Gastroesophageal sphincter (tissue), 4 donors: Measurements from ENCODE around the gene TOX2. TPM values are rescaled to one million over a fixed set of nuclear protein-coding genes. Genes with fewer than 3 reads are reported as not detected.

Source experiments
- ATAC-seq: fragments of 150-250 bp; one replicate; pipeline ENCODE4 v1.9.1; 2016; ENCODE audit warnings: mild to moderate bottlenecking, moderate library complexity
- H3K27ac ChIP-seq, 4 donors: fragments of 200-600 bp; sonication (generic) in 3 of 4; 1 replicate in 3 of 4; 2 replicates in 1 of 4; pipeline ENCODE4 v1.5.1; 2016 to 2019
- H3K27me3 ChIP-seq: fragments of 200-600 bp; sonication (generic); one replicate; pipeline ENCODE4 v1.5.1; 2019
- H3K36me3 ChIP-seq, 2 donors: fragments of 200-600 bp; sonication (generic); one replicate each; pipeline ENCODE4 v1.5.1; 2019; ENCODE audit warnings: control low read depth in 1 of 2
- H3K4me1 ChIP-seq, 3 donors: fragments of 200-600 bp; sonication (generic); 1 replicate in 2 of 3; 2 replicates in 1 of 3; pipeline ENCODE4 v1.5.1; 2016 to 2019; ENCODE audit warnings: control low read depth in 2 of 3
- H3K4me3 ChIP-seq, 2 donors: fragments of 200-600 bp; sonication (generic); one replicate each; pipeline ENCODE4 v1.5.1; 2019; ENCODE audit warnings: mild to moderate bottlenecking in 1 of 2, moderate library complexity in 1 of 2
- H3K9me3 ChIP-seq, 3 donors: fragments of 200-600 bp; sonication (generic); one replicate each; pipeline ENCODE4 v1.5.1; 2017 to 2019; ENCODE audit warnings: control low read depth in 2 of 3
- CTCF ChIP-seq, 4 experiments: fragments of 200-600 bp in 2 of 4; fragments of 450-650 bp in 2 of 4; sonication (generic) in 1 of 4; IDR thresholded peaks; one replicate each; pipeline ENCODE4 v1.5.1; 2017 to 2019; ENCODE audit warnings: antibody characterized with exemption in 4 of 4, mild to moderate bottlenecking in 2 of 4, moderate library complexity in 2 of 4
- EP300 ChIP-seq: sonication (generic); formaldehyde crosslinking; IDR thresholded peaks from one replicate; pipeline ENCODE4 v1.6.1; 2017; ENCODE audit warnings: antibody characterized with exemption, mild to moderate bottlenecking
- POLR2A ChIP-seq, 2 donors: fragments of 450-650 bp; IDR thresholded peaks; one replicate each; pipeline ENCODE4 v1.6.1; 2017; ENCODE audit warnings: antibody characterized with exemption in 2 of 2, mild to moderate bottlenecking in 2 of 2, moderate library complexity in 1 of 2
- POLR2AphosphoS5 ChIP-seq: sonication (generic); formaldehyde crosslinking; IDR thresholded peaks from one replicate; pipeline ENCODE4 v1.6.1; 2017; ENCODE audit warnings: antibody characterized with exemption
- WGBS, 2 donors: methylation state at CpG; one replicate each; pipeline ENCODE4 v1.1.5; 2018; ENCODE audit warnings: low coverage in 1 of 2; 5-methylcytosine and 5-hydroxymethylcytosine counted together
- total RNA-seq, 4 donors: library from RNA; depleted of rRNA; stranded (reverse); fragments of >200 nt; gene quantifications; one replicate each; pipeline ENCODE4 v1.1.0, GENCODE V29; 2016

The TOX2 gene
- total RNA-seq, 4 donors from 2014 or later: 16.4 to 47.8 (median 40.3) TPM

- Histone ChIP-seq H3K4me1 (peaks cover 0 to 2% (median 0%) of the 10 kb centered on the region in 3 donors), H3K27ac (no peak overlapping the region), H3K9me3 (no peaks in the 10 kb centered on the region), H3K36me3 (peaks cover 0 to 52% of the 10 kb centered on the region in 2 donors), H3K4me3 (no peak overlapping the region), H3K27me3 (no peaks in the 10 kb centered on the region)
- TF ChIP-seq EP300 (no peak), POLR2A (IDR thresholded peaks at IDR 0.05) (no peak), CTCF (IDR thresholded peaks at IDR 0.05) (no peak), POLR2AphosphoS5 (no peak)
- no peak for ATAC-seq
- WGBS, 2 donors: 72 to 73% methylated on average over 15 to 19 of the region's 26 CpGs
Measured at GRCh38 chr20:44069203-44070011, 154.8 kb downstream of the TOX2 start.

GRCh38 chr20:44070139-44070900 is 155.7 kb downstream of the TOX2 start:
- ATAC-seq: no peak
- 30 to 72% methylated on average over 4 to 7 of the region's 17 CpGs for WGBS, 2 donors

DNA sequence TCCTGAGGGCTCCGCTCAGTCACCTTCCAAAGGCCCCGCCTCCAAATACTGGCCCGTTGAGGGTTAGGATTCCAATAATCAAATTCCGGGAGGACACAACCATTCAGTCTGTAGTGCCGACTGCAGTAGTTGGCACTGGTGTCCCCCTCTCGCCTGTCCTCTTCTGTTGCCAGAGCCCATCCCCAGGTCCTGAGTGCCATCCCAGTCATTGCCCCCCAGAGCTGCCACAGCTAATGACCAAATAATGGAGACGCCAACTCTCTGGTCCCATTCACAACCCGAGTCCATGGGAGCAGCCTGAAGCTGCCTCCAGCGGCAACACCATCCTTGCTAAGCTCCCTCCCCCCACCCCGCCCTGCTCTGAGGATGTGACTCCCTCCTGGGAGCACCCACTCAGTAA is 156.4 kb downstream of the TOX2 start:
- no peak for ATAC-seq
- TF ChIP-seq CTCF (IDR thresholded peaks at IDR 0.05): no peak
- H3K4me3 ChIP-seq: no peak overlapping the region
- H3K27me3 ChIP-seq: no peaks in the 10 kb centered on the region
- H3K4me1 ChIP-seq: peaks cover 0 to 7% (median 0%) of the 10 kb centered on the region in 3 donors
- H3K36me3 ChIP-seq: peaks cover 0 to 36% of the 10 kb centered on the region in 2 donors
- no peak overlapping the region for H3K27ac ChIP-seq
- 88% methylated on average over 8 of the region's 10 CpGs; no CpG with 5 or more reads in 1 of the 2 donors for WGBS, 2 donors
- H3K9me3 ChIP-seq: no peaks in the 10 kb centered on the region

More at GRCh38 chr20:44070139-44070900, 155.7 kb downstream of the TOX2 start:
- no peaks in the 10 kb centered on the region for H3K27me3 ChIP-seq
- H3K36me3 ChIP-seq: peaks cover 0 to 43% of the 10 kb centered on the region in 2 donors
- H3K4me3 ChIP-seq: no peak overlapping the region
- H3K9me3 ChIP-seq: no peaks in the 10 kb centered on the region
- H3K27ac ChIP-seq: no peak overlapping the region
- TF ChIP-seq POLR2A (IDR thresholded peaks at IDR 0.05): no peak
- no peak for TF ChIP-seq CTCF (IDR thresholded peaks at IDR 0.05)
- no peak for TF ChIP-seq POLR2AphosphoS5
- TF ChIP-seq EP300: no peak
- peaks cover 0 to 7% (median 0%) of the 10 kb centered on the region in 3 donors for H3K4me1 ChIP-seq

DNA sequence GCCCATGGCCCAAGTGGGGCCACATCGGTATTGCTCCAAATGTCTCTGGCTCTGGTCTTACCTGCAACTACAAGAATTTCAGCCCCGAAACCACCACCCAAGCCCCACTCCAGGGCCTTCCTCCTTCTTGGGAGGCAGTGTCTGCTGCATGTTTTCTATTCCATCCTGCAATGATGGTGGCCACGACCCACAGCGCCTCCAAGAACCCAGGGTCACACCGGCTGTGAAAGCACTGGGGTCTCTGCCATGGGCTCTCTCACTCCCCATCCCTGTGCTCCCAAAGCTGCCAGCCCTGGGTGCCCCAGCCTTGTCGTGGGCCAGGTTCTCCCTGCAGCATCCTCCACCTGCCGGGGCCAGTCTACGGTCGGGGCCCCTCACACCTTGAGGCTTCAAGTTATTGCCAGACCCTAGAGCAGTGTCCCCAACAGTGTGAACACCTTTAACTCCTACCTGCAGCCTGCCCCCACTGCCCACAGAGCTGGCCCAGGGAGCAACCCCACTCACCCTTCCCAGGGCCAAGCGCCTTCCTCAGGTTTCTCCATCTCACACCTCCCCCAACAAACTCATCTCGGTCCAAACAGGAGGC is 157.0 kb downstream of the TOX2 start:
- Histone ChIP-seq H3K27ac (no peak overlapping the region), H3K4me1 (peaks cover 0 to 7% (median 0%) of the 10 kb centered on the region in 3 donors), H3K36me3 (peaks cover 0 to 30% of the 10 kb centered on the region in 2 donors), H3K9me3 (no peaks in the 10 kb centered on the region), H3K27me3 (no peaks in the 10 kb centered on the region), H3K4me3 (no peak overlapping the region)
- TF ChIP-seq POLR2A (IDR thresholded peaks at IDR 0.05): no peak
- WGBS, 2 donors: 89% methylated on average over 3 of the region's 11 CpGs; no CpG with 5 or more reads in 1 of the 2 donors
- ATAC-seq: no peak

DNA sequence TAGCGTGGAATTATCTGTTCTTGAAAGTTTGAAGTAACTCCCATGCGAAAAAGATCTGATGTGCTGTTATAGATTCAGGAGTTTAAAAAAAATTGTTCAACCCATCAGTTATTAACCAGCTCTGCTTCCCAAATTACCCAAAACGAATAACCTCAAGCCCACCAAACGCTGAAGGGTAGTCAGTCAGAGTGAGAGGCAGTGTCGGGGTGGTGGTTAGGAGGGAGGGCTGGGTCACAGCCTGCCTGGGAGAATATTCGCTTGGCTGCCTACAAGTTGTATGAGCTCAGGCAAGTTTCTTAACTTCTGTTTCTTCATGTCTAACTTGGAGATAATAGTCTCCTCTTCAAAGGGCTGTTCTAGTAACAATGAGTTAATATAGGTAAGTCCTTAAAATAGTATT is 157.7 kb downstream of the TOX2 start:
- H3K4me3 ChIP-seq: no peak overlapping the region
- 68 to 71% methylated on average over 6 of the region's 6 CpGs for WGBS, 2 donors
- no peak for ATAC-seq
- peaks cover 0 to 7% (median 0%) of the 10 kb centered on the region in 3 donors for H3K4me1 ChIP-seq
- H3K9me3 ChIP-seq: no peaks in the 10 kb centered on the region
- H3K27ac ChIP-seq: no peak overlapping the region
- TF ChIP-seq POLR2A (IDR thresholded peaks at IDR 0.05): no peak
- no peak for TF ChIP-seq POLR2AphosphoS5
- no peak for TF ChIP-seq EP300
- TF ChIP-seq CTCF (IDR thresholded peaks at IDR 0.05): no peak
- peaks cover 0 to 22% of the 10 kb centered on the region in 2 donors for H3K36me3 ChIP-seq
- H3K27me3 ChIP-seq: no peaks in the 10 kb centered on the region
